Neural cell (in vitro differentiated cells): Measurements from ENCODE around the gene CD58. TPM values are rescaled to one million over a fixed set of nuclear protein-coding genes. Genes with fewer than 3 reads are reported as not detected.

Experiments
- H2AFZ ChIP-seq: fragments of 200-600, 300-800 bp; sonication (generic), shearing (Covaris generic); 2 replicates; pipeline ENCODE4 v1.6.0; 2014; ENCODE audit warnings: low read depth, mild to moderate bottlenecking, antibody characterized with exemption, low read length, moderate library complexity
- H3F3A ChIP-seq: fragments of 200-600 bp; shearing (Covaris generic); 2 replicates; pipeline ENCODE4 v1.6.1; 2016; ENCODE audit warnings: mild to moderate bottlenecking, moderate library complexity, mixed read lengths, antibody characterized with exemption, low read length; ENCODE audit not compliant: insufficient read depth, poor library complexity, severe bottlenecking
- H3K27ac ChIP-seq: fragments of 200-600, 300-800 bp; sonication (generic), shearing (Covaris generic); 2 replicates; pipeline ENCODE4 v1.5.1; 2014; ENCODE audit warnings: mild to moderate bottlenecking, low read length, moderate library complexity
- H3K27me3 ChIP-seq: fragments of 300-800, 200-600 bp; sonication (generic), shearing (Covaris generic); 2 replicates; pipeline ENCODE4 v1.6.0; 2014; ENCODE audit warnings: mild to moderate bottlenecking, low read depth, low read length, moderate library complexity; ENCODE audit not compliant: insufficient read depth
- H3K36me3 ChIP-seq: fragments of 300-800, 200-600 bp; sonication (generic), shearing (Covaris generic); 2 replicates; pipeline ENCODE4 v1.5.1; 2014; ENCODE audit warnings: mild to moderate bottlenecking, antibody characterized with exemption, low read length, moderate library complexity; ENCODE audit not compliant: insufficient read depth
- H3K4me2 ChIP-seq: fragments of 300-800, 200-600 bp; sonication (generic), shearing (Covaris generic); 2 replicates; pipeline ENCODE4 v1.6.0; 2014; ENCODE audit warnings: mild to moderate bottlenecking, low read length
- H3K4me3 ChIP-seq: fragments of 300-800, 200-600 bp; sonication (generic), shearing (Covaris generic); 2 replicates; pipeline ENCODE4 v1.5.1; 2014; ENCODE audit warnings: mild to moderate bottlenecking, low read length, moderate library complexity
- H3K79me2 ChIP-seq: fragments of 200-600 bp; shearing (Covaris generic); replicated peaks from 2 replicates; pipeline ENCODE4 v1.6.0; 2014; ENCODE audit warnings: mild to moderate bottlenecking, low read length, moderate library complexity; ENCODE audit not compliant: insufficient read depth
- H3K9ac ChIP-seq: fragments of 300-800, 200-600 bp; sonication (generic), shearing (Covaris generic); 2 replicates; pipeline ENCODE4 v1.6.1; 2016; ENCODE audit warnings: mild to moderate bottlenecking, low read length, mixed read lengths
- H3K9me2 ChIP-seq: fragments of 200-600 bp; shearing (Covaris generic); 2 replicates; pipeline ENCODE4 v1.6.1; 2016; ENCODE audit warnings: mild to moderate bottlenecking, low read length, mixed read lengths; ENCODE audit not compliant: insufficient read depth
- H3K9me3 ChIP-seq: fragments of 200-600, 300-800 bp; sonication (generic), shearing (Covaris generic); 2 replicates; pipeline ENCODE4 v1.6.1; 2016; ENCODE audit warnings: mild to moderate bottlenecking, mixed run types, low read length, moderate library complexity, mixed read lengths
- H4K20me1 ChIP-seq: fragments of 200-600 bp; shearing (Covaris generic); 2 replicates; pipeline ENCODE4 v1.6.1; 2016; ENCODE audit warnings: mild to moderate bottlenecking, mixed run types; ENCODE audit not compliant: insufficient read depth
- CTCF ChIP-seq: fragments of 450-650 bp; IDR thresholded peaks from 2 replicates; pipeline ENCODE4 v1.5.1; 2014; ENCODE audit warnings: antibody characterized with exemption, mild to moderate bottlenecking, moderate library complexity; ENCODE audit not compliant: poor library complexity, severe bottlenecking
- EP300 ChIP-seq: fragments of 450-650 bp; conservative IDR thresholded peaks from 2 replicates; pipeline ENCODE4 v1.6.1; 2014; ENCODE audit warnings: antibody characterized with exemption, mild to moderate bottlenecking, moderate library complexity; ENCODE audit not compliant: poor library complexity, severe bottlenecking
- EZH2 ChIP-seq: fragments of 200-600, 300-800 bp; shearing (Covaris generic), sonication (generic); IDR thresholded peaks from 2 replicates; pipeline ENCODE4 v1.6.1; 2014; ENCODE audit warnings: antibody characterized with exemption, low read length, borderline replicate concordance, mild to moderate bottlenecking; ENCODE audit not compliant: insufficient read depth, poor library complexity, severe bottlenecking
- MXI1 ChIP-seq: fragments of 450-650 bp; conservative IDR thresholded peaks from 2 replicates; pipeline ENCODE4 v1.6.1; 2014; ENCODE audit warnings: antibody characterized with exemption, mild to moderate bottlenecking; ENCODE audit not compliant: poor library complexity, severe bottlenecking
- POLR2AphosphoS5 ChIP-seq: IDR thresholded peaks from 2 replicates; pipeline ENCODE4 v1.6.1; 2012
- RAD21 ChIP-seq: fragments of 450-650 bp; conservative IDR thresholded peaks from 2 replicates; pipeline ENCODE4 v1.6.1; 2014; ENCODE audit warnings: antibody characterized with exemption, mild to moderate bottlenecking, moderate library complexity
- SMC3 ChIP-seq: fragments of 450-650 bp; conservative IDR thresholded peaks from 2 replicates; pipeline ENCODE4 v1.6.1; 2014; ENCODE audit warnings: antibody characterized with exemption, mild to moderate bottlenecking, moderate library complexity; ENCODE audit not compliant: poor library complexity
- TAF1 ChIP-seq: IDR thresholded peaks from 2 replicates; pipeline ENCODE4 v1.6.1; 2012; ENCODE audit warnings: low read depth
- polyA plus RNA-seq: library from polyadenylated mRNA; depleted of rRNA; stranded (reverse); fragments of >200 nt; gene quantifications from 2 replicates; pipeline ENCODE4 v1.2.3, GENCODE V29; 2014
- TF ChIP-seq, protein P1 (sequence below): IDR thresholded peaks from 2 replicates; pipeline ENCODE4 v1.6.1; 2012; ENCODE audit warnings: borderline replicate concordance

The CD58 gene
- polyA plus RNA-seq, 1 donor from 2014 or later: 1.8 TPM

DNA sequence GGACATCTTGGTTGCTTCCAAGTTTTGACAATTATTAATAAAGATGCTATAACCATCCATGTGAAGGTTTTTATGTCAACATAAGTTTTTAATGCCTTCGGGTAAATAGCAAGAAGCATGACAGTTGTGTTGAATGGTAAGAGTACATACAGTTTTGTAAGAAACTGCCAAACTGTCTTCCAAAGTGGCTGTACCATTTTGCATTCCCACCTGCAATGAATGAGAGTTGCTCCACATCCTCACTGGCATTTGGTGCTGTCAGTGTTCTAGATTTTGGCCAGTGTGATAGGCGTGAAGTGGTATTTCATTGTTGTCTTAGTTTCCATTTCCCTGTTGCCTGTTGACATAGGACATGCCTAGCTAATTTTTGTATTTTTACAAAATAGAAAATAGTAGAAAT is 45.4 kb downstream of the CD58 start:
- Histone ChIP-seq H3K9me2 (no peaks in the 10 kb centered on the region), H3K9me3 (no peaks in the 10 kb centered on the region), H3K79me2 (no peaks in the 10 kb centered on the region), H3F3A (no peaks in the 10 kb centered on the region), H3K36me3 (no peaks in the 10 kb centered on the region), H3K4me3 (no peak overlapping the region), H3K9ac (no peak overlapping the region), H2AFZ (no peak overlapping the region), H3K27me3 (no peaks in the 10 kb centered on the region), H3K27ac (no peak overlapping the region), H3K4me2 (no peak overlapping the region), H4K20me1 (no peaks in the 10 kb centered on the region)
- no peak for TF ChIP-seq MXI1
- no peak for TF ChIP-seq EP300
- no peak for TF ChIP-seq SMC3
- no peak for TF ChIP-seq TAF1
- TF ChIP-seq RAD21: no peak
- no peak for TF ChIP-seq POLR2AphosphoS5
- TF ChIP-seq, protein P1, sequence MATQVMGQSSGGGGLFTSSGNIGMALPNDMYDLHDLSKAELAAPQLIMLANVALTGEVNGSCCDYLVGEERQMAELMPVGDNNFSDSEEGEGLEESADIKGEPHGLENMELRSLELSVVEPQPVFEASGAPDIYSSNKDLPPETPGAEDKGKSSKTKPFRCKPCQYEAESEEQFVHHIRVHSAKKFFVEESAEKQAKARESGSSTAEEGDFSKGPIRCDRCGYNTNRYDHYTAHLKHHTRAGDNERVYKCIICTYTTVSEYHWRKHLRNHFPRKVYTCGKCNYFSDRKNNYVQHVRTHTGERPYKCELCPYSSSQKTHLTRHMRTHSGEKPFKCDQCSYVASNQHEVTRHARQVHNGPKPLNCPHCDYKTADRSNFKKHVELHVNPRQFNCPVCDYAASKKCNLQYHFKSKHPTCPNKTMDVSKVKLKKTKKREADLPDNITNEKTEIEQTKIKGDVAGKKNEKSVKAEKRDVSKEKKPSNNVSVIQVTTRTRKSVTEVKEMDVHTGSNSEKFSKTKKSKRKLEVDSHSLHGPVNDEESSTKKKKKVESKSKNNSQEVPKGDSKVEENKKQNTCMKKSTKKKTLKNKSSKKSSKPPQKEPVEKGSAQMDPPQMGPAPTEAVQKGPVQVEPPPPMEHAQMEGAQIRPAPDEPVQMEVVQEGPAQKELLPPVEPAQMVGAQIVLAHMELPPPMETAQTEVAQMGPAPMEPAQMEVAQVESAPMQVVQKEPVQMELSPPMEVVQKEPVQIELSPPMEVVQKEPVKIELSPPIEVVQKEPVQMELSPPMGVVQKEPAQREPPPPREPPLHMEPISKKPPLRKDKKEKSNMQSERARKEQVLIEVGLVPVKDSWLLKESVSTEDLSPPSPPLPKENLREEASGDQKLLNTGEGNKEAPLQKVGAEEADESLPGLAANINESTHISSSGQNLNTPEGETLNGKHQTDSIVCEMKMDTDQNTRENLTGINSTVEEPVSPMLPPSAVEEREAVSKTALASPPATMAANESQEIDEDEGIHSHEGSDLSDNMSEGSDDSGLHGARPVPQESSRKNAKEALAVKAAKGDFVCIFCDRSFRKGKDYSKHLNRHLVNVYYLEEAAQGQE: no peak
- no peak for TF ChIP-seq EZH2
- TF ChIP-seq CTCF: no peak

DNA sequence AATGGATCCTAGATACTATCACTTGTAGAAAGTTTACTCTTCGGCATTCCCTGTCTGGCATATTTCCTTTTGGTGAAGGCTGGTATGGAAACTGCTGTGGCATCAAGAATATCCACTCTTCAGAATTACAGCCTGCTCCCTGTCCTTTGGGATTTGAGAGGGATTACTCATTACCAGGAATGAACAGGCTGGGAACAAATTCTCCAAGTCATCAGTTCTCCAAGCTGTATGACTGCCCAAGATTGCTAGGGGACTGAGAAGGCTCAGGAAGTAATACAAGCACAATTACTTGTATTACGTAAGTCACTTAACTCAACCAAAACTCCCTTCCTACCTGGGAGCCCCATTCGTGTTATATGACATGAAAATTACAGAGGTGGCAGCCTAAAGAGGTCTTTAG is 49.6 kb downstream of the CD58 start:
- Histone ChIP-seq H3K9ac (no peak overlapping the region), H3F3A (no peaks in the 10 kb centered on the region), H4K20me1 (no peaks in the 10 kb centered on the region), H3K27me3 (no peaks in the 10 kb centered on the region), H3K36me3 (no peaks in the 10 kb centered on the region), H3K4me2 (no peak overlapping the region), H3K79me2 (no peaks in the 10 kb centered on the region), H3K9me3 (no peaks in the 10 kb centered on the region), H3K9me2 (no peaks in the 10 kb centered on the region), H3K4me3 (no peak overlapping the region), H3K27ac (no peak overlapping the region), H2AFZ (no peak overlapping the region)
- TF ChIP-seq TAF1 (no peak), POLR2AphosphoS5 (no peak), EP300 (no peak), EZH2 (no peak), MXI1 (no peak), RAD21 (no peak), SMC3 (no peak), CTCF (no peak)
- TF ChIP-seq, protein P1: no peak
